Airway epithelial cell (primary cell): ENCODE data around the gene ATXN8OS. TPM values are rescaled to one million over a fixed set of nuclear protein-coding genes. Genes with fewer than 3 reads are reported as not detected.

ENCODE experiments used
- total RNA-seq: library from RNA; depleted of rRNA; stranded (reverse); fragments of >200 nt; gene quantifications from 2 replicates; pipeline ENCODE4 v1.2.3, GENCODE V29; 2015

The ATXN8OS gene
- total RNA-seq = not detected in 2 replicates

DNA sequence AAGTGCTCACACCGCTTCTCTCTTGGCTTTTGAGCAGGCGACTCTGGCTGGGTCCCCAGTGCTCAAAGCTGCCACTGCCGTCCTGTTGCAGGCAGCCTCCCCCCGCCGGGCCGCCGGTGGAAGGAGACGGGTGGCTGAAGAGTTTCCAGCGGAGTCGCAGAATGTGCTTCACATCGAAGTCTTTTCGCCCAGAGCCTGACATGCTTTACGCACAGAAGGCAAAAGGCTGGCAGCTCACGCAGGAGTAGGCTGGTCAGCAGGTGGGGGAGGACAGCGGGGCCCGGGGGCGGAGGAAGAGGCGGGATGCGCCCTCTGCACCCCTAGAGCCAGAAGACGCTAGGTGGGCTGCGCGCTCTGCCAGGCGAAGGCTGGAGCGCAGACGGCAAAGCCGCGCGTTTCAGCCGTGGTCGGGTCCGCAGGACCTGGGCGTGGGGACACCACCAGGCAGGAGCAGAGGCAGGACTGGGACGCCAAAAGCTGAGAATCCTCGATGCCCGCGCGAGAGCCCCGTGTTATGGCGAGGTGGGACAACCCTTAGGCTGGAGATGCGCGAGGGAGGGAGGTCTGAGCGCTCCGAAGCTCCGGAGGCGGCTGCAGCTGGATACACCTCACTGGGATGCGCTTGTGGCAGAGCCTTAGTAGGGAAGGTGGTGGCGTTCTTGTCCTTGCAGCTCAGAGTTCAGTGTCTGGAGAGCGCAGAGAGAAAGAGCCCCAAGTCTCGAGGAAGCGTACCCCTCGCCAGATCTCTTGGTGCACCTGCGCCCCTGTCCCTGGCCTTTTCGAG is at the start of gene ATXN8OS:
ATXN8OS (plus strand) TSS at position 329 of the 784 bp plus-strand sequence.

DNA sequence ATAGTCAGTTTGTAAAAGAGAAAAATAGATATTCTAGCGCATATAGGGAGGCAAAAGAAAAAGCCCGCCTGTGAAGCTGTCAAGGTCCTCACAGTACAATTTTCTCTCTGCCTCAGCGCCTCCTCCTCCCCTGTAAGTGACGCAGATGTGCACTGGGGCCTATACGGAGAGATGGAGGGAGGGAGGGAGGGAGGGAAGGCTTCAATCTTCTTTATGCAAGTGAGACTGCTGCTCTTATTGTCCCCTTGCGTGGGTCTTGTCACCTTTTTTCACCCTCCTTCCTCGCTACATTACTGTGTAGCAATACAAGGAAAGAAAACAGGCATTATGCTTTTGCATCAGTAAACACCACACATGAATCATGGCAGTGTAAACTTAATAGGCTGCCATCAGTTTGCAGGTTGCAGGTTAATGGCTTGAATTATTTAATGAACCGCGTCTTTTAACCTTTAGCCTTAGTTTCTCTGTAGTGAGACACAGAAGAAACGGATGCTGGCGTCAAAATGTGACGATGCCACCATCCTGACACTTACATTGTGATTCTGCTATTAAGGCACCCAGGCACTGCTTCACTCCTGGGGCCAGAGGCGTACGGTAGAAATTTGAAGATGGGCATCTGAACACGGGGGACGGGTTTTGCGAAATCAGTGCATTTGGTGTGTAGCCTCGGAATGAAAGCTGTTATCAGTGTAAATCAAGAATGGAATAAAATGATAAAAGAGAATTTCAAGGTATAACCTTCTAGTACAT is 905 bp downstream of the ATXN8OS start, which contains the start of gene KLHL1:
KLHL1 (minus strand) TSS at position 97 of the 750 bp plus-strand sequence. CDS start 753 bp downstream, outside the sequence.

Other genes with a start within 250 kb of the ATXN8OS start
- gene KLHL1, start 626 bp downstream of the ATXN8OS start, total RNA-seq = not detected in 2 replicates